ENCODE results near the gene UQCR10.

Gene UQCR10

DNA sequence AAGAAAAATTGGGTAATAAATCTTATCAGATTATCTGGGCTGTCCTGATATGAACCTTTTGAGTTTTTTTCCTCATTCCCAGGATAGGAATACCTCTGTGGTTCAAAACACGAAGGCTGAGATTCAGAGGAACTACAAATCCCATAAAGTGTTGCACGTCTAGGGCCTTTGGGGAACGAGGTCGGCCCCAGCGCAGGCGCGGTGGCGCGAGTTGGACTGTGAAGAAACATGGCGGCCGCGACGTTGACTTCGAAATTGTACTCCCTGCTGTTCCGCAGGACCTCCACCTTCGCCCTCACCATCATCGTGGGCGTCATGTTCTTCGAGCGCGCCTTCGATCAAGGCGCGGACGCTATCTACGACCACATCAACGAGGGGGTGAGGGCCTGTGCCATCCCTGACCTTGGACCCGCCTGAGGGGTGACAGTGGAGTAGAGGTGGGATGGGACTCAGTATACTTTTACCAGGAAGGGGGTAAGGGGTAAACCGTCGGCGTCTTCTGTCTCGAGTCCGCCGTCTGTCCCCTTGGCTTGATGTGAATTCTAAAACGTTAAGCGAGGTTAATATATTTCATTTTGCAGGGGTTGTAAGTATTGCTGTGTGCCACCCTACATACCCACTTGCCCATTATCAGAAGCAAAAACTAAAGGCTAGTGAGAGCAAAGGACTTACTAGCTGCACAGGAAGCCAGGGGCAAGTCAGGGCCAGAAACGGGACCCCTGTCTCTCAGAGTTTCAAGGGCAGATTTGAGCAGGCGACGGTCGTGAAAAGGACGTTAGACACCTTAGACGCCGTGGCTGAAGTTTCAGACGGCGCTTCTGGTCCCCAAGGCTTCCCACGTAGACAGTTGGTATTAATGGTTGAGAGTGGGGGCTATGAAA, at the start of gene UQCR10:
Gene UQCR10 (plus strand): TSS at position 199 of the 881 bp plus-strand sequence. CDS start 30 bp downstream, at position 229.
- DNase-seq = peak; percentile 87

- peak; percentile 77 for DNase-seq
Observed at GRCh38 chr22:29717789-29718188, 49.4 kb upstream of the UQCR10 start.

DNA sequence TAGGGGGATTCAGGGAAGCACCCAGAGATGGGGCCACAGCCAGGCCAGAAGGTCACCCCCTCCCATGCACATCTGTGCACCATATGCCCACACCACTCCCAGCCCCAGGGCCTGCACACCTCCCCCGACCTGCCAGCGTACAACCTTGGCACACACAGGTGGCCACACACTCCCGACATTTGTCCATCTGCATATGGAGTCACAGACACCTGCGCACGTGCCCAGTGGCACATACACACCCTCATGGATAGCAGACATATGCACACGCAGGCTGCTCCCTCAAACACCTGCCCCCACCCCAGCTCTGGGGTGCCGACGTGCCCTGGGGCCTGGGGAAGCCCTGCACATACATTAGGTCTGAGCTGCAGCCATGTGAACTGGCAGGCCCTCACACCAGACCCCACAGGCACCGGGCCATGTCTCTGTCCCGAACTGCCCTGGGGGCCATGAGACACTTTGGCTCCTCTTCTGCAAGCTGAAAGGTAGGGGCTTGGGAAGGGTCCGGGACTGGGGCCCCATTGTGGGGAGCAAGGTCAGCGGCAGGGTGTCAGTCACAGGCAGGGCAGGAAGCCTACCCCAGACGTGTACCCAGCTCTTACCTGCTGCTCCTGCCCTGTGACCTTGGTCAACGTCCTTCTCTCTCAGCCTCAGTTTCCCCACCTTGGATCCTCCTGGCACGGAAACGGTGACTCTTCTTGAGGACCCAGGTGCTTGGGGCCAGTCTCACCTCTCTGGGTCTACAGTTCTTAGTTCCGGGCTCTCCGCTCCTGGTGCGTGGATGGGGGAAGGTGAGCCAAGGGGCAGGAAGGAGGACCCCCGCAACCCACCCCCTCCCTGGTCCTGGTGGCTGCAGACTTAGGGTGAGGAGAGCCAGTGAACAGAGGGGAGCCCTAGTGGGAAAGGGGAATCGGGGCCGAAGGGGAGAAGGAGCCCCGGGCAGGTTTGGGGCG, 47.9 kb upstream of the UQCR10 start:
- no peak for DNase-seq

DNA sequence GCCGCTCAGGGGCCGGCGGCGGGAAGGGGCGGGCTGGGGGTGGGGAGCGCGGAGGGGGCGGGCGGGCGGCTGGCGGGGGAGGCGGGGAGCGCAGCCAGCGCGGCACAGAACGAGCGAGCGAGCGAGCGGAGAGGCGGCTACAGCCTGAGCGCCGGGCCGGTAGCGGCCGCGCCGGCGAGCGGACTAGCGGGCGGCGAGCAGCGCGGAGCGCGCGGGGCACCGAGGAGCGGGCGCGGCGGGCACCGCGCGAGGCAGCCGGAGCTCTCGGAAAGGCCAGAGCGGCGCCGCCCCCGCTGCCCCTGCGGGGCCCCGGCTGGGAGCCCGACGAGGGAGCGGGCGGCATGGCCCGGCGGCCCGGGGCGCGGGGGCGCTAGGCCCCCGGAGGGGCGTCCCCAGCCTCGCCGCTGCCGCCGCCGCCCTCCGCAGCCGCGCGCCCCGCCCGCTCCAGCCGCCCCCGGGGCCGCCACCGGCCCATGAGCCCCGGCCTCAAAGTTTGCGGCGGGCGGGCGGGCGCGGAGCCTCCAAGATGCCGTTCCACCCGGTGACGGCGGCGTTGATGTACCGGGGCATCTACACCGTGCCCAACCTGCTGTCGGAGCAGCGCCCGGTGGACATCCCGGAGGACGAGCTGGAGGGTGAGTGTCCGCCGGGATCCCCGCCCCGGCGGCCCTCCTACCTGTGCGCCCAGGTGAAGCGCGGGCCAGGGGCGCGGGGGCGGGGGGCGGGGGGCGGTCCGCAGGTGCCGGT, 47.1 kb upstream of the UQCR10 start, which contains the start of gene CABP7:
Gene CABP7 (plus strand): TSS at position 105 of the 747 bp plus-strand sequence. CDS start 422 bp downstream, at position 527.
- DNase-seq = peak; percentile 4

DNA sequence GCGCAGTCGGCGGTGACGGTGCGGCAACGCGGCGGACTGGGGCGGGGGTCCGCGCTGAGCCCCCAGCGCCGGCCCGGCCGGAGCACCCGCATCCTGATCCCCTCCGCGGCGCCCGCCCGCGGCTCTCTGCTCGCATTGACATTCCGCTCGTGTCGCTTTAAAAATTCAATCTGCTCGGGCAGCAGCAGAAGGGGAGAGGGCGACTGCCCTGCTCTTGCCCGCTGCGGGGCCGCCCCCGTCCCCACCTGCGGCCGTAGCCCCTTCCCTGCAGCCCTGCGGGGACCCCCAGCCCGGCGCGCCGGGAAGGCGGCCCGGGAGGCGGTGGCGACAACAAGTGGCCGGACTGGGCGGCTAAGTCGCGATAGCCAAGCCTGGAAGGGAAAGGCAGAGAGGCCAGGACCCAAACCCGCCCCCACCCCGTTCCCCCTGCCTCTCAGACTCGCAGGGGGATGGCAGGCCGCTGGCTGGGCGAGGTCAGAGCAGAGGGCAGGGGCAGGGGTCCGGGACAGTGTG, 46.3 kb upstream of the UQCR10 start:
- no peak for DNase-seq

DNA sequence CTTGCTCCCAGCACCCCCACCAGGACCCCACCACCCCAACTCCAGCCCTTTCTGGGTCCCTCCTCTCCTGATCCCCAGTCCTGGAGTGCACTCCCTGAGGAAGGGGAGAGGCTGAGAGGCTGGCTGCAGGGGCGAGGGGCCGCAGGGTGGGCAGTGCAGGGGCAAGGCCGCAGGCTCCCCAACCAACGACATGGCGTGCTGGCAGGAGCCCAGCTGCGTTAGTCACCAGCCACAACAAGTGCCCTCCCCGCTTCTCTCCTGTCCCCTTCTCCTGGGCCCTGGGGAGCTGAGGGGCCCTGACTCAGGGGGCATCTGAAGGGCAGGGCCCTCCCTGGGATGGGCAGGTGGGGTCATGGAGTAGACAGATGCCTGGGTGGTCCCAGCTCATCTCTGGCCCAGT, 45.0 kb upstream of the UQCR10 start:
- DNase-seq = no peak

DNA sequence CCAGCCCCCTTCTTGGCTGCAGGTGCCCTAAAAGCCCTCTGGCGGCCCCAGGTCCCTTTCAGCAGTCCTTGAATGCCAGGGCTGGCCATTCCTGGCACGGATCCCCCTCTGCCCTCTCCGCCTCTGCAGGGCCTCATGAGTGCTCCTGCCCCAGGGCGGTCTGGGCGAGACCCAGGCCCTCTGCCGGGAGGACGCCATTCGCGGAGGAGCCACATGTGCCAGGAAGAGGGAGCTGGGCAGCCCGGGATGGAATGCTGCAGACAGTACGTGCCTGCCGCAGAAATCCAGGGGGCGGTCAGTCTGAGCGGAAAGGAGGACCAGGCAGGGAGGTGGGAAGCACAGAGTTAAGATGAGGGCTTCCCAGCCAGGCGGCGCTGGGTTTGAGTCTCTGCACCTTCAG, 44.6 kb upstream of the UQCR10 start:
- no peak for DNase-seq

GRCh38 chr22:29723766-29724165, 43.4 kb upstream of the UQCR10 start:
- no peak for DNase-seq

- DNase-seq = no peak
Observed at GRCh38 chr22:29724843-29725242, 42.3 kb upstream of the UQCR10 start.

- DNase-seq = no peak
Observed at GRCh38 chr22:29726106-29726505, 41.1 kb upstream of the UQCR10 start.

DNA sequence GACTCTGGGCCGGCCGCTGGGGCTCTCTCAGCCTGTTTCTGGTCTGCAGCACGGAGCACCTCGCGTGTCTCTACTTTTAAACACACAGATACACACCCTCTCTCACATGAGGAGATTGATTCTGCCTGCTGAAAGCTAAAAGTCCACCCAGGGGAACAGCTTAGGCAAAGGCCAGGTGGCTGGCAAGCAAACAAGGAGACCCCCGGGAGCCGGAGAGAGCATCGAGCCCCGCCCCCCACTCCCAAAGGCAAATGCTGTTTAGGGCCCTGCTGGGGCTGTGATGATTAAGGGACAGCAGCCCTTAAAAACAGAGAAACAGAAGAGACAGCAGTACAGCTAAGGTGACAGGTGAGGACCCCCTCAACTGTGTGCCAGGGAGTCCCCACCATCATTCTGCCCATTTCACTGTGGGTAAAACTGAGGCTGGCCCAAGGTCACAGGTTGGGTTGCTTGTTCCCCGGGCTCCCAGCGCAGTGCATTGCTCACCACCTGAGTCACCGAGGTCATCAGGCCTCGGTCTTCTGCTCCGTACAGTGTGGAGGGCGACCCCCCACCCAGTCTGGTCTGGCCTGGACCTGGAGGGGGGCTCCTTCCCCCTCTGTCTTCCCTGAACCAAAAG, 40.5 kb upstream of the UQCR10 start:
- no peak for DNase-seq

DNA sequence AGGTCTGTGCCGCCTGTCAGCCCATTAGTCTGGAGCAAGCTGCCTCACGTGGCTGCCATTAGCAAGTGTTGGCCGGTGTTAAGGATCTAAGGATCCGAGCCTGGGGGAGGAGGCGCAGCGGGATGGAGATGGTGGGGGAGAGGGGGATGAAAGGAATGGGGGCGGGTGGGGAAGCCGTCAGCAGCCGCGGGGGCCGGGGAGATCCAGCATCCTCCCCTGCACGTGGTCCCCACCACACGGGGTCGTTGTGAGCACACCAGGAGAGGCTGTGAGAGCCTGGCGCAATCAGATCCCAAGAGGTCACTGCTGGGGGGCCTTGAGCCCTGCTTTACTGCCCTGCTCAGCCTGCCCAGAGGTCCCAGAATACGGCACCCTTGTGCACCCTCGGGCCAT, 40.0 kb upstream of the UQCR10 start:
- no peak for DNase-seq

GRCh38 chr22:29729161-29729560, 38.0 kb upstream of the UQCR10 start:
- no peak for DNase-seq

DNA sequence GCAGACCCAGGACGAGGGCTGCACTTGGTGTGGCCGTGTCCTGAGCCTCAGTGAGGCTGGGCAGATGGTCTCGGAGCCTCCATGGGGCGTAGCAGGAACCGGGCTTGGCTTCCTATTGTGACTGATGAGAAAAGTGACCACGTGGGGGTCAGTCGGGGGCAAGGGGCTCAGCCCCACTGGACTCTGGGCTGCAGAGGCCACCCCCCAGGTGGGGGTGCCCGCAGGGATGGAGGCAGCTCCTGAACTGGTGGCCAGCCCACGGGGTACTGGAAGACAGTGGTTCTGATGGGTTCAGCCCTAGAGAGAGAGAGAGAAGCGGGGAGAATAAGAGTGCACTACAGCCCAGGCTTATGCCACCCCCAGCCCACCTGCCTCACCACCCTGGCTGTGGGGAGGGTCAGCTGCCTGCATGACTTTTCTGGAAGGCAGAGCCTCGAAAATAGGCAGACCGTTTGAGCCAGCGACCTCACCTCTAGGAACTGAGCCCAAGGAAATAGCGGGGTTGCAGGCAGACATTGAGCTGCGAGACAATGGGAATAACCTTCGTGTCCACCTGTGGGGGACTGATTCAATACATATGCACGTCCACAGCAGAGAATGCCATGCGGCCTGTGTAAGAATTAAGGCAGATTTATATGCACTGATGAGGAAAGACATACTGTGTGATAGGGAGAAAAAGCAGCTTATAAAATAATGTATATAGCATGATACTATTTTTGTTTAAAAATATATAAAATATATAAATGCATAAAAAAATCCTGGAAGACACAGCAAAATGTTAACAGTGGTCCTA, 35.9 kb upstream of the UQCR10 start:
- no peak for DNase-seq

DNA sequence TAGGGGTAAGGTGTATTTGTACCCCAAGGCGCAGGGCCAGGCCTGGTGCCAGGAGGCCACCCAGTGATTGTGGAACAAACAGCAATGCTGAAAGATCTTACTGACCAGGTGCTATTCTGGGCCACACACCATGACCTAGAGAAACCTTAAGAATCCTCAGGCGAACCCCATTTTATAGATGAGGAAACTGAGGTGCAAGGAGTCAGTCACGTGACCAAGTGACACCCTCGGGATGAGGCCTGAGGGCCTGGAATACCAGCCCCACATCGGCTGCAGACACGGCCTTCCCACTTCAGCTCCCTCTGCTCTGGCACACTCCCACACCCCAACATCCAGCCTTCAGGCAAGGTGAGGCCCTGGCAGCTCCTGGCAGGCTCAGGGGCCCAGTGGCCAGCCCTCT, 34.3 kb upstream of the UQCR10 start:
- no peak for DNase-seq

GRCh38 chr22:29733362-29734201, 33.6 kb upstream of the UQCR10 start:
- DNase-seq = peak; percentile 52

DNA sequence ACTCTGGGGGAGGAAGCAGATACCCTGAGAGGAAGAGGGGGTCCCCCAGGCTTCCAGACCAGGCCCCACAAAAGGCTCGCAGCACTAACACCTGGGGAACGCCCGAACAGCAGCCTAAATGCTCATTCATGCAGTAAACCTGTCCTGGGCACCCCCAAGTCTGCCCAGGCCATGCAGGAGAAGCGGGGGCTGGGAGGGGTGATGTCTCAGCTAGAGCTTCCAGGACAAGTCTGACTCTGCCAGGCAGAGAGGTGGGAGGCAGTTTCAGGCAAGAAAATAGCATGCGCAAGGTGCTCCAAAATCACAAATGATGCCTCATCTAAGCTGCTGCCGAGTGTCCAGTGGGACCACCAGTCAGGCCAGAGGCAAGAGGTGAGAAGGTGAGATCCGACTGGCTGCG, 32.8 kb upstream of the UQCR10 start:
- no peak for DNase-seq

- DNase-seq = no peak
Observed at GRCh38 chr22:29734838-29735237, 32.3 kb upstream of the UQCR10 start.

DNA sequence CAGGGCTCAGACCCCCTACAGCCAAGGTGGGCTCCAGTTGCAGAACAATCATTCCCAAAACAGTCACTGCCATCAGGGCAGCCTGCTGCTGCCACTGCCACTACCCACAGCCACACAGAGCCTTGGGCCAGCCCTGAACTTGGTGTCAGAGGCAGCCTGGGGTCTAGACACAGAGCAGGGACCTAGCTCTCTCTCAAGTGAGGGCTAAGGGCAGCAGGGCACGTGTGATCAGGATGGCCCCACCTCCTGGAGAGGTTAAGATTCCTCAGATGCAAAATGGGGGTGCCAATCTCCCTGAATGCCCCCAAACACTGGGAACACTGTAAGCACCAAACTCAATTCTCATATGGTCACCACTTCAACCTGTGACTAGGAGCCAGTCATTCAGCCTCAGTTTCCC, 31.8 kb upstream of the UQCR10 start:
- no peak for DNase-seq

All from NCI-H1105 treated with DMSO at 0.1 percent for 48 hours (cell line).